ENCODE measurements around the gene AGAP6. TPM values are rescaled to one million over a fixed set of nuclear protein-coding genes. Genes with fewer than 3 reads are reported as not detected.

AGAP6 gene
- 10 to 100 TPM; 15.5 to 16.3 TPM for total RNA-seq

DNA sequence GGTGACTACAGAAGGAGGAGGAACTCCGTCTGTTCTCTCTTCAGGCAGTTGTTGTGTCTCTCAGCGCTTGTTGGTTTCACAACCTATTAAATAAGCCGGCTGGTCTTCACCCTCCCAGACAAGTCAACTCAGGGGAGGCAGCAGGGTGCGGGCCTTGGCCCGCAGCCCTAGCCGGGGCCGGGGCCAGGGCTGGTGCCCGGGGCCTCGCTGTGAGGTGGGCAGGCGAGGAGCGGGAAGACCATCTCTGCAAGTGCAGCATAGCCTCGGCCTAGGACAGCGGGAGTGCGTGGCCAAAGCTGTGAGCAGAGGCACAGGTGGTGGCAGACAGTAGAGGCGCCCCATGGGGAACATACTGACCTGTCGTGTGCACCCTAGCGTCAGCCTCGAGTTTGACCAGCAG, at the start of gene AGAP6:
TSS of gene AGAP6 (plus strand) at position 31 of the 400 bp plus-strand sequence. CDS start at position 341, 310 bp downstream.

DNA sequence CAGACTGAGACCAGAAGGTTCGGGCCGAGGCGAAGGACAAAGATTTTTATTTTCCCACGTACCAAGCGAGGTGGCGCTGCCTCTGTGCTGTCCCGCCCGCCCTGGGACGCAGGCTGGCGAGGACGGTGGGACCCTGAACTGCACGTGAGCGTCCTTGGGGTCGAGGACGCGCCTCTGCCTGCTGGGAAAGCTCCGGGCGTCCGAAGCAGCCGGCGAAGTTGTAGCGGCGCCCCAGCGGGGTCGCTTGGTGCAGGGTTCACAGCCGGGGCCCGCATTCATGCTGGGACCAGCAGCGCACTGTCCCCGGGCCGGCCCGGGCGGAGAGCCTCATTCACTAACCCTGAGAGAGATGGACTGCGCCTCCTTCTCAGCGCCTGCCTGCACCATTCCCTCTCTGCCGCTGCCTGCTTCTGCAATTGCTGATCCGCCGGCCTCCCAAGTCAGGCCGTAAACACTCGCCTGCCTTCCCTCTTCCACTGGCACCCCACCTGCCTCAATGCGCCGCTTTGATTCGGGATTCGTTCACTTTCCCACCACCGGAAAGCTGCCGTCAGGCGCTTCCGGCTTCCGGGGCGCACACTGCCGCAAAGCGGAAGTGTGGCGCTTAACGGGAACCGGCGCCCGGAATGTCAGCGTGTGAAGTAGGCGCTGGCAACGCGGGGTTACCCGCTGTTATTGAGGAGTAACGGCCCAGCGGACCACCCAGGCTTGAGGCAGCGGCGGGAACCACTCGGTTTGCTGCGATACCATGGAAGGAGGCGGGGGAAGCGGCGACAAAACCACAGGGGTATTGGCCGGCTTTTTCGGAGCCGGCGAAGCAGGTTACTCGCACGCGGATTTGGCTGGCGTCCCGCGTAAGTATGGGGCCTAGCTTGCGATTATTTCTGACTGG, 46.5 kb upstream of the AGAP6 start, which contains the start of the genes PARG and TIMM23B:
TSS of gene PARG (minus strand) at position 581 of the 892 bp plus-strand sequence. CDS start at position 279, 302 bp downstream.
TSS of gene TIMM23B (plus strand) at position 607 of the 892 bp plus-strand sequence. CDS start at position 749, 142 bp downstream.

Other genes with a start within 250 kb of the AGAP6 start
- under 1 TPM in 1 of 2 experiments, not detected in 1; 0.10 TPM for gene OGDHL, start 226.1 kb upstream of the AGAP6 start, total RNA-seq
- gene PARG, start 46.4 kb upstream of the AGAP6 start, total RNA-seq, result 10 to 100 TPM; 29.9 to 30.1 TPM
- gene TIMM23B, start 46.4 kb upstream of the AGAP6 start, total RNA-seq, result 10 to 100 TPM; 15.6 to 19.7 TPM
- gene WASHC2A, start 79.5 kb downstream of the AGAP6 start, total RNA-seq, result 10 to 100 TPM; 49.8 to 51.3 TPM

Measured in activated naive CD4-positive, alpha-beta T cell treated with anti-CD3 and anti-CD28 coated beads, Interleukin-2, amount 10 ng/mL, durations not matched to agents 5 hours and 36 hours (primary cell).